ENCODE data around the gene SPPL3. TPM values are rescaled to one million over a fixed set of nuclear protein-coding genes. Genes with fewer than 3 reads are reported as not detected.

The SPPL3 gene
- total RNA-seq, 1 donor from 2014 or later: 26.8 TPM

GRCh38 chr12:120751389-120751788 lies 152.8 kb downstream of the SPPL3 start:
- no peaks in the 10 kb centered on the region for H3K4me1 ChIP-seq
- H3K27me3 ChIP-seq (ENCODE audit: low read depth): no peaks in the 10 kb centered on the region
- no peaks in the 10 kb centered on the region for H3K36me3 ChIP-seq
- H3K4me3 ChIP-seq: no peak overlapping the region
- H3K27ac ChIP-seq (replicated peaks): no peak overlapping the region
- TF ChIP-seq, protein P1, sequence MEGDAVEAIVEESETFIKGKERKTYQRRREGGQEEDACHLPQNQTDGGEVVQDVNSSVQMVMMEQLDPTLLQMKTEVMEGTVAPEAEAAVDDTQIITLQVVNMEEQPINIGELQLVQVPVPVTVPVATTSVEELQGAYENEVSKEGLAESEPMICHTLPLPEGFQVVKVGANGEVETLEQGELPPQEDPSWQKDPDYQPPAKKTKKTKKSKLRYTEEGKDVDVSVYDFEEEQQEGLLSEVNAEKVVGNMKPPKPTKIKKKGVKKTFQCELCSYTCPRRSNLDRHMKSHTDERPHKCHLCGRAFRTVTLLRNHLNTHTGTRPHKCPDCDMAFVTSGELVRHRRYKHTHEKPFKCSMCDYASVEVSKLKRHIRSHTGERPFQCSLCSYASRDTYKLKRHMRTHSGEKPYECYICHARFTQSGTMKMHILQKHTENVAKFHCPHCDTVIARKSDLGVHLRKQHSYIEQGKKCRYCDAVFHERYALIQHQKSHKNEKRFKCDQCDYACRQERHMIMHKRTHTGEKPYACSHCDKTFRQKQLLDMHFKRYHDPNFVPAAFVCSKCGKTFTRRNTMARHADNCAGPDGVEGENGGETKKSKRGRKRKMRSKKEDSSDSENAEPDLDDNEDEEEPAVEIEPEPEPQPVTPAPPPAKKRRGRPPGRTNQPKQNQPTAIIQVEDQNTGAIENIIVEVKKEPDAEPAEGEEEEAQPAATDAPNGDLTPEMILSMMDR (IDR thresholded peaks at IDR 0.05; ENCODE audit: borderline replicate concordance): no peak
- intact Hi-C loops (cut with micrococcal nuclease): no loop called here
- no peak for DNase-seq
- no peaks in the 10 kb centered on the region for H3K9me3 ChIP-seq (replicated peaks)

- Histone ChIP-seq H3K9me3 (replicated peaks) (no peaks in the 10 kb centered on the region), H3K36me3 (no peaks in the 10 kb centered on the region), H3K4me1 (no peaks in the 10 kb centered on the region), H3K27me3 (ENCODE audit: low read depth) (no peaks in the 10 kb centered on the region), H3K27ac (replicated peaks) (no peak overlapping the region), H3K4me3 (no peak overlapping the region)
- no peak for DNase-seq
- TF ChIP-seq, protein P1 (IDR thresholded peaks at IDR 0.05; ENCODE audit: borderline replicate concordance): peak; percentile 17
- intact Hi-C loops (cut with micrococcal nuclease): no loop called here
These were observed 153.4 kb downstream of the SPPL3 start for GRCh38 chr12:120750806-120751205.

GRCh38 chr12:120749256-120749655 lies 154.9 kb downstream of the SPPL3 start:
- Histone ChIP-seq H3K27me3 (ENCODE audit: low read depth) (no peaks in the 10 kb centered on the region), H3K9me3 (replicated peaks) (no peaks in the 10 kb centered on the region), H3K4me1 (no peaks in the 10 kb centered on the region), H3K4me3 (no peak overlapping the region), H3K36me3 (no peaks in the 10 kb centered on the region), H3K27ac (replicated peaks) (no peak overlapping the region)
- TF ChIP-seq, protein P1 (IDR thresholded peaks at IDR 0.05; ENCODE audit: borderline replicate concordance): no peak
- intact Hi-C loops (cut with micrococcal nuclease): no loop called here
- DNase-seq: no peak

GRCh38 chr12:120748242-120748641 lies 155.9 kb downstream of the SPPL3 start:
- no peaks in the 10 kb centered on the region for H3K9me3 ChIP-seq (replicated peaks)
- H3K27ac ChIP-seq (replicated peaks): no peak overlapping the region
- no peaks in the 10 kb centered on the region for H3K36me3 ChIP-seq
- no peak overlapping the region for H3K4me3 ChIP-seq
- no peak for DNase-seq
- H3K4me1 ChIP-seq: no peaks in the 10 kb centered on the region
- intact Hi-C loops (cut with micrococcal nuclease): no loop called here
- TF ChIP-seq, protein P1 (IDR thresholded peaks at IDR 0.05; ENCODE audit: borderline replicate concordance): no peak
- H3K27me3 ChIP-seq (ENCODE audit: low read depth): no peaks in the 10 kb centered on the region

- intact Hi-C loops (cut with micrococcal nuclease): no loop called here
- Histone ChIP-seq H3K27ac (replicated peaks) (no peak overlapping the region), H3K4me1 (no peaks in the 10 kb centered on the region), H3K9me3 (replicated peaks) (no peaks in the 10 kb centered on the region), H3K4me3 (no peak overlapping the region), H3K36me3 (no peaks in the 10 kb centered on the region), H3K27me3 (ENCODE audit: low read depth) (no peaks in the 10 kb centered on the region)
- no peak for DNase-seq
- TF ChIP-seq, protein P1 (IDR thresholded peaks at IDR 0.05; ENCODE audit: borderline replicate concordance): no peak
These were observed 159.2 kb downstream of the SPPL3 start for GRCh38 chr12:120744922-120745493.

Data from left ventricle myocardium inferior (tissue), 1 donor.